Glutamatergic neuron (in vitro differentiated cells): ENCODE measurements around the gene HNF4A. TPM values are rescaled to one million over a fixed set of nuclear protein-coding genes. Genes with fewer than 3 reads are reported as not detected.

Experiments used
- DNase-seq: peaks from one replicate; pipeline ENCODE4 v3.0.0; 2022
- H3K27ac Mint-ChIP-seq: one replicate; pipeline ENCODE4 v1.8.0; 2020; ENCODE audit warnings: mild to moderate bottlenecking, mixed read lengths, inconsistent platforms; ENCODE audit not compliant: unreplicated experiment
- H3K27me3 Mint-ChIP-seq: one replicate; pipeline ENCODE4 v1.8.0; 2020; ENCODE audit warnings: mild to moderate bottlenecking, moderate library complexity, mixed read lengths, inconsistent platforms; ENCODE audit not compliant: unreplicated experiment
- H3K36me3 Mint-ChIP-seq: one replicate; pipeline ENCODE4 v1.8.0; 2020; ENCODE audit warnings: mild to moderate bottlenecking, mixed read lengths, inconsistent platforms; ENCODE audit not compliant: unreplicated experiment
- H3K4me1 Mint-ChIP-seq: one replicate; pipeline ENCODE4 v1.8.0; 2020; ENCODE audit warnings: mild to moderate bottlenecking, low read depth, mixed read lengths, inconsistent platforms; ENCODE audit not compliant: unreplicated experiment
- H3K4me3 Mint-ChIP-seq: one replicate; pipeline ENCODE4 v1.8.0; 2020; ENCODE audit warnings: mild to moderate bottlenecking, mixed read lengths, inconsistent platforms; ENCODE audit not compliant: unreplicated experiment
- H3K9me3 Mint-ChIP-seq: one replicate; pipeline ENCODE4 v1.8.0; 2020; ENCODE audit warnings: mild to moderate bottlenecking, moderate library complexity, mixed read lengths, inconsistent platforms; ENCODE audit not compliant: unreplicated experiment
- total RNA-seq: library from RNA; stranded (reverse); fragmentation: NEBNext Ultra II Directional; extraction: Animal tissue kit (Norgen Biotek cat#: 25700); gene quantifications from one replicate; pipeline ENCODE4 v1.2.1, GENCODE V29; 2021; ENCODE audit not compliant: unreplicated experiment
- TF ChIP-seq, protein P1 (sequence below): fragments of 200-600 bp; sonication (generic); IDR thresholded peaks from one replicate; pipeline ENCODE4 v1.5.0; 2021; ENCODE audit not compliant: partially characterized antibody, unreplicated experiment

Gene HNF4A
- total RNA-seq, 1 donor from 2014 or later: not detected

DNA sequence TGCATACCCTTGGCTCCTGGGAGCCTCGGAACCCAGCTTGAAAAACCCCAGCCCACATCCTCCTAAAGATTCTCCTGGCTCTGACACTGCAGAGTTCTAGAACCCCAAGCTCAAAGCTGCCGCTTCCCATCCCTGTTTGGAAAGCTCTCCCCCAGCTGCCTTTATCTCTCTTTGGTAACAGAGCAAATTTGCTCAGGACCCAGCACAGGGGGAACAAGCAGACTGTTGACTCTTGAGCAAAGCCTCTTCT, 38.9 kb downstream of the HNF4A start:
- no peak overlapping the region for H3K4me3 Mint-ChIP-seq
- no peaks in the 10 kb centered on the region for H3K4me1 Mint-ChIP-seq
- no peak for DNase-seq
- H3K27me3 Mint-ChIP-seq: no peaks in the 10 kb centered on the region
- TF ChIP-seq, protein P1, sequence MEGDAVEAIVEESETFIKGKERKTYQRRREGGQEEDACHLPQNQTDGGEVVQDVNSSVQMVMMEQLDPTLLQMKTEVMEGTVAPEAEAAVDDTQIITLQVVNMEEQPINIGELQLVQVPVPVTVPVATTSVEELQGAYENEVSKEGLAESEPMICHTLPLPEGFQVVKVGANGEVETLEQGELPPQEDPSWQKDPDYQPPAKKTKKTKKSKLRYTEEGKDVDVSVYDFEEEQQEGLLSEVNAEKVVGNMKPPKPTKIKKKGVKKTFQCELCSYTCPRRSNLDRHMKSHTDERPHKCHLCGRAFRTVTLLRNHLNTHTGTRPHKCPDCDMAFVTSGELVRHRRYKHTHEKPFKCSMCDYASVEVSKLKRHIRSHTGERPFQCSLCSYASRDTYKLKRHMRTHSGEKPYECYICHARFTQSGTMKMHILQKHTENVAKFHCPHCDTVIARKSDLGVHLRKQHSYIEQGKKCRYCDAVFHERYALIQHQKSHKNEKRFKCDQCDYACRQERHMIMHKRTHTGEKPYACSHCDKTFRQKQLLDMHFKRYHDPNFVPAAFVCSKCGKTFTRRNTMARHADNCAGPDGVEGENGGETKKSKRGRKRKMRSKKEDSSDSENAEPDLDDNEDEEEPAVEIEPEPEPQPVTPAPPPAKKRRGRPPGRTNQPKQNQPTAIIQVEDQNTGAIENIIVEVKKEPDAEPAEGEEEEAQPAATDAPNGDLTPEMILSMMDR: no peak
- H3K9me3 Mint-ChIP-seq: peaks cover under 1% of the 10 kb centered on the region
- no peaks in the 10 kb centered on the region for H3K36me3 Mint-ChIP-seq
- H3K27ac Mint-ChIP-seq: no peak overlapping the region

DNA sequence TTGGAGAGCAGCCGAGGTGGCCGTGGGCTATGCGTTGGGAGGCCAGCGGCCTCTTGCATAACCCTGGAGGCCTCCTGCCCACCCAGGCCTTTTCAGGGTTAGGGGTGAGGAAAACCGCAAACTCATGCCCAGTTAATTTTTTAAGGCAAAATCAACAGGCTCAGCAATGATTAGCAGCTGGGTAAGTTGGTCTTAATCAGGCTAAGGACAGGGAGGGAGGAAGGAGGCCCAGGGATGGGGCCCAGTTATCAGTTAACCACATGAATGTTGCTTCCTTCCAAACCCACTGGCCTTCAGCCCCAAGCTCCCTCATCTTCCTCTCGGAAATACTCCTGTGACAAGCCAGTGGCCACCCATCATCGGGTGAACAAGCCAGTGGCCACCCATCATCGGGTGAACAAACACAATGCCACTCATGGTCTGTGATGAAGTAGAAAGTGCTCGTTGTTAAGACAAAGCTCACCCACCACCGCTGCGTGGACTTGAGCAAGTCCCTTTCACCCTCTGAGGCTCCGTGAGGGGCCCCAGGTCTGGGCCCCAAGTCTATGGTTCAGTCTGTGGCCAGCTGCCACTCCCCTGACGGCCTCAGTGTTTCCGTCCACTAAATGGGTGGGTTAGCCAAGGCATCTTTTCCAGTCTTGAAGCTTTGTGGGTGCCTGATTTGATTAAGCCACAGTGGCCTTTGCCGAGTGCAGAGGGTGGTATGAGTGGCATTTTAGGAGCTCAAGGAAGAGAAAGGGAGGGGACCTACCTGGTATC, 39.4 kb downstream of the HNF4A start:
- no peaks in the 10 kb centered on the region for H3K36me3 Mint-ChIP-seq
- H3K9me3 Mint-ChIP-seq: peaks cover 2% of the 10 kb centered on the region
- no peak for DNase-seq
- H3K4me3 Mint-ChIP-seq: no peak overlapping the region
- TF ChIP-seq, protein P1: no peak
- H3K27me3 Mint-ChIP-seq: no peaks in the 10 kb centered on the region
- no peaks in the 10 kb centered on the region for H3K4me1 Mint-ChIP-seq
- no peak overlapping the region for H3K27ac Mint-ChIP-seq

DNA sequence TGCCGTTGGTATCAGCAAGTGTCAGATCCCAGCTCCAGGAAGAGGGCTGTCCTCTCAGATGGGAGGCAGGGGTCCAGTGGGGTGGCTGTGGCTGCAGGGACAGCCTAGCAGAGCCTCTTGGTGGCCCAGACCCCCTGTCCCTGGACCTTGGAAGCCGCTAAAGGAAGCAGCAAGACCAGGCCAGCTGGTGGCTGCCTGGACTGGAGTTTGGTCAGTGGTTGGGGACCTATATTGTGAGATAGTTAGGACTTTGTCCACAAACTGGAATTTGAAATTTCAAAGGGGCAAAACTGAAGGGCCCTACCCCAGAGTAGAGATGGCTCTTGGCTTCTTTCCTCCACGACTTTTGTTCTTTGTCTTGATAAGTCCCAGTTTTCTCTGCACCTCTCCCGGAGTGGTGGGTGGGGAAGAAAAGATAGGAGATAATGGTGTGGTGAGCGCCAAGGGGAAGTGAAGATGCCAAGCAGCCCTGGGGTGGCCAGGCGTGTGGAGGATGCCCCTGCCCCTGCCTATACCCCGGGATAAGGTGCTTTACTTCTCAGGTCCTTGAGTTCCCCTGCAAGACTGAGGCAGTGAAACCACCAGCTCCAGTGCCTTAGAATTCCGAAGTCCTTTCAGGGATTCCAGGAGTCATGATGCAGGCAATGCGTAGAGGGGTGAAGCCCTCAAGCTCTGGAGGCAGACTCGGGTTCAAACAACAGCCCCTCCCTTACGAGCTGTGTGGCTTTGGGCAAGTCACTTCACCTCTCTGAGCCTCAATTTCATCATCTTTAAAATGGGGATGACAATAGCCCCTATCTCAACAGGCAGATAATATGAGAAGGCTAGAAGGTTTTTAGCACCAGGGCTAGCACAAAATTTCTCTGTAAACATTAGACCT, 40.2 kb downstream of the HNF4A start:
- H3K36me3 Mint-ChIP-seq: no peaks in the 10 kb centered on the region

DNA sequence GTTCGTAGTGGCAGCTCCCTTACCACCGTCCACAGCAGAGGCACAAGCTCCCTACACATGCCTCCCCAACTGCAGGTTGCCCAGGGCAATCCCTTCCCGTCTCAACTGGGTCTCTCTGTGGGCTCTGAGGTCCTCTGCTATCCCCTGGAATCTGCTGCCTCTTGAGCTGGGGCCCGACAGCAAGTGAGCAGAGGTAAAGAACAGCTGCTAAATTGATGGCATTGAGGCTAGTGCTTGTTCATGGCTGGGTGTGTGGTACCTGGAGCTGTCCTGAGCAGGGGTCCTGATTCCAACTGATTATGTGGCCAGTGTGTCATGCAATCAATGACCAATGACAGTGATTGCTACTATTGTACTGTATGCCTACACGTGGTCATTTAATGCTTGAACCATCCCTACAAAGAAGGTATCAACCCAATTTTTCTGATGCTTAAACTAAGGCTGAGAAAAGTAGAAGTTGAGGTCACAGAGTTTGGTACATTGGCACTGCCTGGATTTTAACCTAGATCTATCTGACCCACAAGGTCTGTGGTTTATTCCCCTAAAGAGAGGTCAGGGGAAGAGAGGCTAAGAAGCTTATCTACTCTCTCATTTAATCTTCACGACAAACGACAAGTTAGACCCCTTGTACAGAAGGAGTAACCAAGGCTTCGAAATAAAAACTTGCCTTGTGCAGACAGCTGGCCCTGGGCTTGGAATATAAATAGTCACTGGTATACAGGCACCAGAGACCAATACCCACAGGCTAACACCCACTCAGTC, 41.1 kb downstream of the HNF4A start:
- Mint-ChIP-seq H3K27ac (no peak overlapping the region), H3K27me3 (no peaks in the 10 kb centered on the region), H3K9me3 (peaks cover 2% of the 10 kb centered on the region), H3K4me1 (no peaks in the 10 kb centered on the region), H3K36me3 (no peaks in the 10 kb centered on the region), H3K4me3 (no peak overlapping the region)
- TF ChIP-seq, protein P1: no peak
- DNase-seq: no peak

More for the DNA sequence above, 40.2 kb downstream of the HNF4A start:
- TF ChIP-seq, protein P1: no peak
- H3K27ac Mint-ChIP-seq: no peak overlapping the region
- no peak for DNase-seq
- no peaks in the 10 kb centered on the region for H3K27me3 Mint-ChIP-seq
- no peak overlapping the region for H3K4me3 Mint-ChIP-seq
- H3K4me1 Mint-ChIP-seq: no peaks in the 10 kb centered on the region
- peaks cover 2% of the 10 kb centered on the region for H3K9me3 Mint-ChIP-seq
